HG03342 (cell line): ENCODE data around the gene AGK.
A peak's percentile ranks its signal among the peaks of the same experiment; 100 is the strongest.

Source experiments
- ATAC-seq: cut with Tn5 transposase; IDR thresholded peaks from one replicate; pipeline ENCODE4 v1.9.1; 2021; ENCODE audit warnings: mild to moderate bottlenecking, moderate library complexity; ENCODE audit not compliant: unreplicated experiment

The AGK gene

GRCh38 chr7:141585592-141586510 is 34.6 kb downstream of the AGK start:
- ATAC-seq, result peak; percentile 86

- no peak for ATAC-seq
Measured at GRCh38 chr7:141586878-141587277, 35.7 kb downstream of the AGK start.

GRCh38 chr7:141587304-141587703 is 36.1 kb downstream of the AGK start:
- no peak for ATAC-seq

- ATAC-seq, result no peak
Measured at GRCh38 chr7:141588912-141589311, 37.7 kb downstream of the AGK start.

- ATAC-seq, result no peak
Measured at GRCh38 chr7:141590071-141590470, 38.9 kb downstream of the AGK start.

GRCh38 chr7:141590666-141591065 is 39.5 kb downstream of the AGK start:
- no peak for ATAC-seq

- ATAC-seq, result no peak
Measured at GRCh38 chr7:141593134-141593533, 41.9 kb downstream of the AGK start.

GRCh38 chr7:141597966-141598365 is 46.8 kb downstream of the AGK start:
- no peak for ATAC-seq

GRCh38 chr7:141598408-141598807 is 47.2 kb downstream of the AGK start:
- no peak for ATAC-seq

GRCh38 chr7:141600168-141601006 is 49.2 kb downstream of the AGK start:
- ATAC-seq, result no peak

GRCh38 chr7:141609576-141609975 is 58.4 kb downstream of the AGK start:
- ATAC-seq, result no peak

- no peak for ATAC-seq
Measured at GRCh38 chr7:141610671-141611070, 59.5 kb downstream of the AGK start.

- ATAC-seq, result no peak
Measured at GRCh38 chr7:141612861-141613260, 61.7 kb downstream of the AGK start.

- ATAC-seq, result no peak
Measured at GRCh38 chr7:141617280-141617679, 66.1 kb downstream of the AGK start.

GRCh38 chr7:141619745-141620144 is 68.5 kb downstream of the AGK start:
- ATAC-seq, result no peak

GRCh38 chr7:141624763-141625162 is 73.6 kb downstream of the AGK start:
- ATAC-seq, result no peak

GRCh38 chr7:141630621-141631020 is 79.4 kb downstream of the AGK start:
- no peak for ATAC-seq

GRCh38 chr7:141631525-141631924 is 80.3 kb downstream of the AGK start:
- ATAC-seq, result no peak

- no peak for ATAC-seq
Measured at GRCh38 chr7:141634065-141634464, 82.9 kb downstream of the AGK start.

- no peak for ATAC-seq
Measured at GRCh38 chr7:141636053-141636452, 84.8 kb downstream of the AGK start.

- ATAC-seq, result no peak
Measured at GRCh38 chr7:141640239-141640840, 89.1 kb downstream of the AGK start.
